Medulla oblongata (tissue), 1 donor: Measurements from ENCODE around the gene BSCL2.
A peak's percentile ranks its signal among the peaks of the same experiment; 100 is the strongest.
"Not testable (repeated sequence)": the region's sequence is repeated elsewhere in the genome, so short reads cannot be mapped to it uniquely, and the experiment has no call there.

ENCODE experiments used
- DNase-seq: peaks from one replicate; pipeline ENCODE4 v3.0.0-alpha.2; 2015; ENCODE audit errors: extremely low spot score

The BSCL2 gene

GRCh38 chr11:62656796-62657429 lies 50.3 kb downstream of the BSCL2 start:
- no peak for DNase-seq

DNA sequence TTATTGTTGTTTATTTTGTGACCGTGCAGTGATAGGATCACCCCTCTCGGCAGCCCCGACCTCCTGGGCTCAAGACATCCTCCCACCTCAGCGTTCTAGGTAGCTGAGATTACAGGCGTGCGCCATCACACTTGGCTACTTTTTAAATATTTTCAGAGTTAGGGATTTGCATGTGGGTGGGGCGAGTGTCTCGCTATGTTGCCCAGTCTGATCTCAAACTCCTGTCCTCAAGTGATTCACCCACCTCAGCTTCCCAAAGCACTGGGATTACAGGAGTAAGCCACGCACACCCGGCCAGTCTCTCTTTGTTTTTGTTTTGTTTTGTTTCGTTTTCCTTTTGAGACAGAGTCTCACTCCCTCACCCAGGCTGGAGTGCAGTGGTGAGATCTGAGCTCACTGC lies 52.9 kb downstream of the BSCL2 start:
- DNase-seq = no peak

DNA sequence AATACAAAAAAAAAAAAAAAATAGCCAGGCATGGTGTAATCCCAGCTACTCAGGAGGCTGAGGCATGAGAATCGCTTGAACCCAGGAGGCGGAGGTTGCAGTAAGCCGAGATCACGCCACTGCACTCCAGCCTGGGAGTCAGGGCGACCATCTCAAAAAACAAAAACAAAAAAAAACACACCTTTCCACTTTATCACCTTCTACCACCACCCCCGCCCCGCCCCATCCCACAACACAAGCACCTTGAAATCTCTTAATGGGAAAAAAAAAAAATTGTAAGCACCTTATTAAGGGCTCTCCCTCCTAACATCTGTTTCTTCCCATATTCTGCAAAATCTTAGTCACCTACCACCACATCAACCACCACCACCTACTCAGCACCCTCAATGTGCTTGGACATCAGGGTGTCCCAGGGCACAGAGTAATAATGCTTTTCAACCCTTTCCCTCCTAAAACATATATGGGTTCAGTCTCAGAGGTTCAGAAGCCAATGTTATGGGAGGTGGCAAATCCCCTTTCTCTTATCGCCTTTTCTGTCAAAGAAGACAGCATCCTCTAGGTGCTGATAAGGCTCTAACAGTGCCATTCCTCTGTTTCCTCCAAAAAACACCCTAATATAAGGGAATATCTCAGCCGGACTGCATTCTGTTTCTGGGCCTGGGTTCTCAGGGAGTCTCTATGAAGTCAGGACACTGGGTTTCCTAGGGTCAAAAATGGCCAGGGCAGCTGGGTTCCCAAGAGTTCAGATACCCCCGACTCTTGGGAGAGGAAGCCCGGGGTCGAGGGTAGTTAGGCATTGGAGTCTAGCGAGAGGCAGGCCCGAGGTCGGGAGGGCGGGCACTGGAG lies 54.8 kb downstream of the BSCL2 start:
- DNase-seq = no peak

DNA sequence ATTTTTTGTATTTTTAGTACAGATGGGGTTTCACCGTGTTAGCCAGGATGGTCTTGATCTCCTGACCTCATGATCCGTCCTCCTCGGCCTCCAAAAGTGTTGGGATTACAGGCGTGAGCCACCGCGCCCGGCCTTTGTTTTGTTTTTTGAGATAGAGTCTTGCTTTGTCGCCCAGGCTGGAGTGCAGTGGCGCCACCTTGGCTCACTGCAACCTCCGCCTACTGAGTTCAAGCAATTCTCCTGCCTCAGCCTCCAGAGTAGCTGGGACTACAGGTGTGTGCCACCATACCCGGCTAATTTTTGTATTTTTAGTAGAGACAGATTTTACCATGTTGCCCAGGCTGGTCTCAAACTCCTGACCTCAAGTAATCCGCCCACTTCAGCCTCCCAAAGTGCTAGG lies 56.9 kb downstream of the BSCL2 start:
- DNase-seq = not testable (repeated sequence)

DNA sequence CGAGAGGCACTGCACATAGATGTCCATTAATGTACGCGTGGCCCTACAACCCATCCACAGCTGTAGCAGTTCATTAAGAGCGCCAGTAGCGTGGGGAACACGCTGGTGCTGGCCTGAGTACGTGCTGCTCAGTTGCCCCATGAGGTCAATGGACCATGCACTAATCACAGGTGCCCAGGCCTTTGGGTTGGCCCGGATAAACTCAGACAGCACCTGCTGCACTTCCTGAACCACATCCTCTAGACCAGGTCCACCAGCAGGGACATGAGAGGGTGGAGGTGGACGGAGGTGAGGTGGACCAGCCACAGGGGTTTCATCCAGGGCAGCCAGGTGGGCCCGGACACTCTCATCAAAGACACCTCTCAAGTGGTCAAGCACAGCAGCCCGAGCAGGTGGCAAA lies 57.7 kb downstream of the BSCL2 start:
- DNase-seq = no peak

- DNase-seq = no peak
These were observed 58.3 kb downstream of the BSCL2 start for GRCh38 chr11:62648967-62649364.

- DNase-seq = no peak
These were observed 58.8 kb downstream of the BSCL2 start for GRCh38 chr11:62648185-62648966.

GRCh38 chr11:62647609-62648005 lies 59.6 kb downstream of the BSCL2 start:
- no peak for DNase-seq

- no peak for DNase-seq
These were observed 60.2 kb downstream of the BSCL2 start for GRCh38 chr11:62646825-62647608.

- peak; percentile 99 for DNase-seq
These were observed 61.0 kb downstream of the BSCL2 start, which contains the start of gene GANAB for GRCh38 chr11:62645946-62646824. GANAB (minus strand) TSS chr11:62646613; CDS start chr11:62646599, 14 bp downstream.

GRCh38 chr11:62645671-62645945 lies 61.6 kb downstream of the BSCL2 start:
- no peak for DNase-seq

DNA sequence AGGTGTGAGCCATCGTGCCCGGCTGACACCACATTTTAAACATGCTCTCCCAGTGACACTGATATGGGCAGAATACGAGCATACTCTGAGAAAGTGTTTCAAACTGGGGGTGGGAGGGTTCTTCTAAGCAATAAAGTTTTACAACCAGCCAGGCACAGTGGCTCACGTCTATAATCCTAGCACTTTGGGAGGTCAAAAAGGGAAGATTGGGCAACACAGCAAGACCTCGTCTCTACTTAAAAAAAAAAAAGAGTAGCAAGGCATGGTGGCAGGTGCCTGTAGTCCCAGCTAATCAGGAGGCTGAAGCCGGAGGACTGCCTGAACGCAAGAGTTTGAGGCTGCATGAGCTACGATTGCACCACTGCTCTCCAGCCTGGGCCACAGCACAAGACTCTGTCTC lies 63.0 kb downstream of the BSCL2 start:
- DNase-seq = no peak
